Hepatocyte (in vitro differentiated cells): Measurements from ENCODE around the gene MAOB. TPM values are rescaled to one million over a fixed set of nuclear protein-coding genes. Genes with fewer than 3 reads are reported as not detected.

Experiments
- DNase-seq: peaks from one replicate; pipeline ENCODE4 v3.0.0-alpha.2; 2016; ENCODE audit warnings: low spot score
- H2AFZ ChIP-seq: fragments of 200-600 bp; sonication (generic); 2 replicates; pipeline ENCODE4 v1.6.0; 2016; ENCODE audit warnings: antibody characterized with exemption, mild to moderate bottlenecking
- H3K27ac ChIP-seq: fragments of 200-600 bp; sonication (generic); 2 replicates; pipeline ENCODE4 v1.5.1; 2016; ENCODE audit warnings: mild to moderate bottlenecking
- H3K27me3 ChIP-seq: fragments of 200-600 bp; sonication (generic); 2 replicates; pipeline ENCODE4 v1.6.1; 2016
- H3K36me3 ChIP-seq: fragments of 200-600 bp; sonication (generic); replicated peaks from 2 replicates; pipeline ENCODE4 v1.5.1; 2016; ENCODE audit warnings: low read depth; ENCODE audit not compliant: insufficient read depth
- H3K4me1 ChIP-seq: fragments of 200-600 bp; sonication (generic); 2 replicates; pipeline ENCODE4 v1.5.1; 2016; ENCODE audit warnings: mild to moderate bottlenecking, moderate library complexity; ENCODE audit not compliant: insufficient read depth
- H3K4me2 ChIP-seq: fragments of 200-600 bp; sonication (generic); 2 replicates; pipeline ENCODE4 v1.6.0; 2016
- H3K4me3 ChIP-seq: fragments of 200-600 bp; sonication (generic); 2 replicates; pipeline ENCODE4 v1.5.1; 2016; ENCODE audit warnings: mild to moderate bottlenecking
- H3K79me2 ChIP-seq: fragments of 200-600 bp; sonication (generic); 2 replicates; pipeline ENCODE4 v1.6.0; 2017; ENCODE audit warnings: mild to moderate bottlenecking
- H3K9me2 ChIP-seq: fragments of 200-600 bp; sonication (generic); replicated peaks from 2 replicates; pipeline ENCODE4 v1.6.0; 2017; ENCODE audit warnings: mild to moderate bottlenecking; ENCODE audit not compliant: insufficient read depth
- H3K9me3 ChIP-seq: fragments of 200-600 bp; sonication (generic); 2 replicates; pipeline ENCODE4 v1.5.1; 2016; ENCODE audit warnings: low read depth, mild to moderate bottlenecking
- H4K20me1 ChIP-seq: fragments of 200-600 bp; sonication (generic); 2 replicates; pipeline ENCODE4 v1.6.0; 2016; ENCODE audit warnings: mild to moderate bottlenecking; ENCODE audit not compliant: insufficient read depth, poor library complexity, severe bottlenecking
- CTCF ChIP-seq: fragments of 200-600 bp; sonication (generic); IDR thresholded peaks from 2 replicates; pipeline ENCODE4 v1.5.1; 2016; ENCODE audit warnings: antibody characterized with exemption, mild to moderate bottlenecking; ENCODE audit not compliant: poor library complexity
- EZH2 ChIP-seq: fragments of 200-600 bp; sonication (generic); IDR thresholded peaks from 2 replicates; pipeline ENCODE4 v1.6.1; 2016; ENCODE audit warnings: antibody characterized with exemption, mild to moderate bottlenecking, borderline replicate concordance
- EZH2phosphoT487 ChIP-seq: fragments of 200-600 bp; sonication (generic); IDR thresholded peaks from one replicate; pipeline ENCODE4 v1.6.1; 2018; ENCODE audit warnings: antibody characterized with exemption, mild to moderate bottlenecking, low read depth, moderate library complexity; ENCODE audit not compliant: unreplicated experiment, severe bottlenecking
- WGBS: methylation state at CpG from one replicate; pipeline ENCODE4 v1.1.6; 2016; ENCODE audit warnings: low lambda C conversion rate; ENCODE audit errors: missing lambda C conversion rate; 5-methylcytosine and 5-hydroxymethylcytosine counted together
- polyA plus RNA-seq: library from polyadenylated mRNA; unstranded; fragments of >200 nt; fragmentation: Nextera tagmentation; extraction: Ambion mirVana; gene quantifications from 2 replicates; pipeline ENCODE4 v1.2.1, GENCODE V29; 2016
- total RNA-seq: library from RNA; depleted of rRNA; stranded (reverse); fragments of >200 nt; gene quantifications from 2 replicates; pipeline ENCODE4 v1.2.3, GENCODE V29; 2014

Gene MAOB
- total and polyA plus RNA-seq, 2 experiments from 2014 or later: 47.0 to 80.5 TPM

DNA sequence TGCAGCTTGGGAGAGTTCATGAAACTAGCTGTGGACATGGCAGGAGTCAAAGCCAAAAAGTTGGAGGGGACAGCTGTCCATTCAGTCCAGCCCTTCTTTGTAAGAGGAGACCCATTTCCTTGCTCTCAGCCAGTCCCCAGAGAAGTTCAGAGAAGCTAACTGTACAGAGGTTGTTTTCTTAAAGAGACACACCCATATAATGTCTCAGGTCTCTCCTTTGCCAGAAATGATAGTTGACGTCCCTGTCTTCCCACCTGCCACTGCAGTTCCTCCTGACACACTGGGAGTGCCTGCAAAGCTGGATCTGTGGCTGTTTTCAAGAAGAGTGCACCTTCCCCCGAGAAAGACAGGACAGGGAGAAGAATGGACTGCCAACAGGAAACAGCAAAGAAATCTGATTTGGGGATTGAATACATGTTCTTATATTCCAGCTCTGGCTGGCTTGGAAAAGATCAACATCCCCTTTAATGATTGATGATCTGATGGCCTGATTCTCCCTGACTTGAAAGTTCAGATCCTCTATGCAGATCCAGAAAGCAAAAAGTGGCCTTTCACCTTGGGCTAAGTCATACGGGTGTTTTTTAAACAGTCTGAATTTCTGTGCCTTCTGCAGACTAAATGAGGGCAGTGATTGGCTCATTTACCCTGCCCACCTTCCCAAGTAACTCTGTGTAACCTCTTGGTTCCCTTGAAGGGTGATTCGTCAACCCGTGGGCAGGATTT, 139.0 kb downstream of the MAOB start:
- DNase-seq: no peak
- no peaks in the 10 kb centered on the region for H3K36me3 ChIP-seq
- H3K4me1 ChIP-seq: peaks cover 4% of the 10 kb centered on the region
- no peaks in the 10 kb centered on the region for H3K9me3 ChIP-seq
- H3K4me3 ChIP-seq: no peak overlapping the region
- H4K20me1 ChIP-seq: no peaks in the 10 kb centered on the region
- no peaks in the 10 kb centered on the region for H3K27me3 ChIP-seq
- H3K79me2 ChIP-seq: no peaks in the 10 kb centered on the region
- 76% methylated on average over 5 of the region's 5 CpGs for WGBS
- H3K27ac ChIP-seq: no peak overlapping the region
- no peak overlapping the region for H3K4me2 ChIP-seq
- no peaks in the 10 kb centered on the region for H3K9me2 ChIP-seq
- TF ChIP-seq EZH2 (no peak), EZH2phosphoT487 (no peak), CTCF (no peak)
- no peak overlapping the region for H2AFZ ChIP-seq

- 72% methylated on average over 7 of the region's 7 CpGs for WGBS
- Histone ChIP-seq H3K4me1 (peaks cover 4% of the 10 kb centered on the region), H3K79me2 (no peaks in the 10 kb centered on the region), H3K4me2 (no peak overlapping the region), H3K27me3 (no peaks in the 10 kb centered on the region), H3K27ac (no peak overlapping the region), H3K4me3 (no peak overlapping the region), H2AFZ (no peak overlapping the region), H3K9me3 (no peaks in the 10 kb centered on the region), H3K36me3 (no peaks in the 10 kb centered on the region), H3K9me2 (no peaks in the 10 kb centered on the region), H4K20me1 (no peaks in the 10 kb centered on the region)
- TF ChIP-seq EZH2 (no peak), CTCF (no peak)
- no peak for DNase-seq
These were observed 140.2 kb downstream of the MAOB start for GRCh38 chrX:43741843-43742573.

DNA sequence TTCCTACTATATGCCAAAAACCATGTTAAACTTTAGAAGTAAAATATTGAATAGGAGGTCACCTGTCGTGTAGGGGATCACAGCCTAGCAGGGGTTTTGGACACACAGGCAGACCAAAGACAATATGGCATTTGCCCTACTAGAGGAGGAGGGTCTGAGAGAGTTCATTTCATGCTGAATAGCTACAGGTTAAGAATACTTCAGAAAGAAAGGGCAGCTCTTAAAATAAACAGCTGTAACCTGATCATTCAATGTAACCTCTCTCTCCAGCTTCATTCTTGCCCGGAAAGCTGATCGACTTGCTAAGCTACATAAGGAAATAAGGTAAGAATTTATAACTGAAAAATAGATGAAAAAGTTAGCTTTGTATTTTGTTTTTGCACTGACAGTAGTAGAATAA, 146.3 kb downstream of the MAOB start:
- no peaks in the 10 kb centered on the region for H3K9me3 ChIP-seq
- WGBS: 72% methylated on average over 3 of the region's 3 CpGs

More for the DNA sequence above, 146.3 kb downstream of the MAOB start:
- Histone ChIP-seq H3K4me2 (no peak overlapping the region), H3K9me2 (no peaks in the 10 kb centered on the region), H3K79me2 (no peaks in the 10 kb centered on the region), H3K27me3 (no peaks in the 10 kb centered on the region), H4K20me1 (no peaks in the 10 kb centered on the region), H3K36me3 (no peaks in the 10 kb centered on the region), H3K4me1 (no peaks in the 10 kb centered on the region), H2AFZ (no peak overlapping the region), H3K27ac (no peak overlapping the region), H3K4me3 (no peak overlapping the region)
- TF ChIP-seq EZH2: no peak
- TF ChIP-seq CTCF: no peak
- no peak for TF ChIP-seq EZH2phosphoT487
- no peak for DNase-seq
